ENCODE data around the gene PSMD4. TPM values are rescaled to one million over a fixed set of nuclear protein-coding genes. Genes with fewer than 3 reads are reported as not detected.

PSMD4 gene
- polyA plus RNA-seq, 1 donor (not counting 4 experiments of a cell fraction or from before 2014, with no cell fraction given) = 219 TPM

GRCh38 chr1:151222130-151222529 lies 32.4 kb upstream of the PSMD4 start:
- H2AFZ ChIP-seq (ENCODE audit: control insufficient read depth, low read length) = no peak overlapping the region
- H3K9ac ChIP-seq (ENCODE audit: control insufficient read depth, extremely low read depth, insufficient read depth, low read length) = no peak overlapping the region
- dilution Hi-C loops (cut with MboI; ENCODE audit: extremely low pct_ligation_motif_present, low sequenced_read_pairs) = no loop called here
- no peak overlapping the region for H3K27ac ChIP-seq (ENCODE audit: control insufficient read depth, insufficient read depth, low read length)
- no peaks in the 10 kb centered on the region for H3K9me3 ChIP-seq (ENCODE audit: control insufficient read depth, low read depth, low read length)
- H3K79me2 ChIP-seq (ENCODE audit: control insufficient read depth, insufficient read depth, low read length) = peaks cover 78% of the 10 kb centered on the region
- H3K4me2 ChIP-seq (ENCODE audit: control insufficient read depth, extremely low read depth, insufficient read depth, low read depth, low read length) = no peak overlapping the region
- TF ChIP-seq CTCF (optimal IDR thresholded peaks at IDR 0.05 in 1 of 3, IDR thresholded peaks at IDR 0.05 in 1 of 3, conservative IDR thresholded peaks at IDR 0.05 in 1 of 3; ENCODE audit: extremely low read depth in 1 of 3, insufficient read depth in 2 of 3, low read length in 3 of 3) = no peak
- no peak for TF ChIP-seq EZH2 (IDR thresholded peaks at IDR 0.05; ENCODE audit: low read length)
- H3K4me3 ChIP-seq (ENCODE audit: control insufficient read depth in 2 of 3, extremely low read depth in 1 of 3, insufficient read depth in 2 of 3, low read depth in 1 of 3, low read length in 3 of 3) = no peak overlapping the region
- peaks cover 15 to 19% of the 10 kb centered on the region in 2 experiments for H3K36me3 ChIP-seq (ENCODE audit: control insufficient read depth in 2 of 2, extremely low read depth in 1 of 2, insufficient read depth in 2 of 2, low read length in 2 of 2)
- FAIRE-seq (no peak), DNase-seq (ENCODE audit: low read depth, low spot score) (no peak)
- no peaks in the 10 kb centered on the region for H3K4me1 ChIP-seq (ENCODE audit: control insufficient read depth, extremely low read depth, insufficient read depth, low read length)
- H3K9me1 ChIP-seq (ENCODE audit: control insufficient read depth, extremely low read depth, insufficient read depth, low read length) = no peaks in the 10 kb centered on the region
- peaks cover 18% of the 10 kb centered on the region for H4K20me1 ChIP-seq (ENCODE audit: control insufficient read depth, extremely low read depth, insufficient read depth, low read length)
- no peaks in the 10 kb centered on the region for H3K27me3 ChIP-seq (ENCODE audit: control insufficient read depth, extremely low read depth, insufficient read depth, low read length)

- H3K4me3 ChIP-seq (ENCODE audit: control insufficient read depth in 2 of 3, extremely low read depth in 1 of 3, insufficient read depth in 2 of 3, low read depth in 1 of 3, low read length in 3 of 3) = no peak overlapping the region
- H3K9me3 ChIP-seq (ENCODE audit: control insufficient read depth, low read depth, low read length) = no peaks in the 10 kb centered on the region
- H2AFZ ChIP-seq (ENCODE audit: control insufficient read depth, low read length) = no peak overlapping the region
- H4K20me1 ChIP-seq (ENCODE audit: control insufficient read depth, extremely low read depth, insufficient read depth, low read length) = no peaks in the 10 kb centered on the region
- H3K27me3 ChIP-seq (ENCODE audit: control insufficient read depth, extremely low read depth, insufficient read depth, low read length) = no peaks in the 10 kb centered on the region
- H3K4me1 ChIP-seq (ENCODE audit: control insufficient read depth, extremely low read depth, insufficient read depth, low read length) = peaks cover 4% of the 10 kb centered on the region
- peaks cover 10% of the 10 kb centered on the region for H3K79me2 ChIP-seq (ENCODE audit: control insufficient read depth, insufficient read depth, low read length)
- H3K36me3 ChIP-seq (ENCODE audit: control insufficient read depth in 2 of 2, extremely low read depth in 1 of 2, insufficient read depth in 2 of 2, low read length in 2 of 2) = peaks cover 48 to 64% of the 10 kb centered on the region in 2 experiments
- dilution Hi-C loops (cut with MboI; ENCODE audit: extremely low pct_ligation_motif_present, low sequenced_read_pairs) = no loop called here
- H3K9ac ChIP-seq (ENCODE audit: control insufficient read depth, extremely low read depth, insufficient read depth, low read length) = no peak overlapping the region
- TF ChIP-seq CTCF (optimal IDR thresholded peaks at IDR 0.05 in 1 of 3, IDR thresholded peaks at IDR 0.05 in 1 of 3, conservative IDR thresholded peaks at IDR 0.05 in 1 of 3; ENCODE audit: extremely low read depth in 1 of 3, insufficient read depth in 2 of 3, low read length in 3 of 3) (no peak), EZH2 (IDR thresholded peaks at IDR 0.05; ENCODE audit: low read length) (no peak)
- no peak overlapping the region for H3K27ac ChIP-seq (ENCODE audit: control insufficient read depth, insufficient read depth, low read length)
- H3K9me1 ChIP-seq (ENCODE audit: control insufficient read depth, extremely low read depth, insufficient read depth, low read length) = no peaks in the 10 kb centered on the region
- H3K4me2 ChIP-seq (ENCODE audit: control insufficient read depth, extremely low read depth, insufficient read depth, low read depth, low read length) = no peak overlapping the region
- no peak for DNase-seq (ENCODE audit: low read depth, low spot score)
- no peak for FAIRE-seq
Observed at GRCh38 chr1:151235235-151235634, 19.3 kb upstream of the PSMD4 start.
